Measurements from ENCODE around the gene MMP24.

DNA sequence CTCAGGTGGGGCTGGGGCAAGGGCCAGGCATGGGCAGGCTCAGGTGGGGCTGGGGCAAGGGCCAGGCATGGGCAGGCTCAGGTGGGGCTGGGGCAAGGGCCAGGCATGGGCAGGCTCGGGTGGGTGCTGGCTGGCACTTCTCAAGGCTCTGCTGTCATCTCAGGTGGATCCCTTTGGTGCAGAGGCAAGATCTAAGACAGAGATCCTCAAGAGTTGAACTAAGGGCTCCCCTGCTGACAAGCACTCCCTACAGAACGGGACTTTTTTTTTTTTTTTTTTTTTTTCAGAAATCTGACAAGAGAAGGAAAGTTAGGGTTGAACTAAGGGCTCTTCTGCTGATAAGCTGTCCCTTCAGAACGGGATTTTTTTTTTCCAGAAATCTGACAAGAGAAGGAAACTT, 26.5 kb downstream of the MMP24 start:
- TF ChIP-seq TAF1 (IDR thresholded peaks at IDR 0.05; ENCODE audit: borderline replicate concordance, insufficient read depth, low read length) (no peak), POLR2AphosphoS5 (IDR thresholded peaks at IDR 0.05; ENCODE audit: low read depth, low read length) (no peak), SIN3A (IDR thresholded peaks at IDR 0.05; ENCODE audit: borderline replicate concordance, insufficient read depth, low read length) (no peak)
- TF ChIP-seq, protein P1, sequence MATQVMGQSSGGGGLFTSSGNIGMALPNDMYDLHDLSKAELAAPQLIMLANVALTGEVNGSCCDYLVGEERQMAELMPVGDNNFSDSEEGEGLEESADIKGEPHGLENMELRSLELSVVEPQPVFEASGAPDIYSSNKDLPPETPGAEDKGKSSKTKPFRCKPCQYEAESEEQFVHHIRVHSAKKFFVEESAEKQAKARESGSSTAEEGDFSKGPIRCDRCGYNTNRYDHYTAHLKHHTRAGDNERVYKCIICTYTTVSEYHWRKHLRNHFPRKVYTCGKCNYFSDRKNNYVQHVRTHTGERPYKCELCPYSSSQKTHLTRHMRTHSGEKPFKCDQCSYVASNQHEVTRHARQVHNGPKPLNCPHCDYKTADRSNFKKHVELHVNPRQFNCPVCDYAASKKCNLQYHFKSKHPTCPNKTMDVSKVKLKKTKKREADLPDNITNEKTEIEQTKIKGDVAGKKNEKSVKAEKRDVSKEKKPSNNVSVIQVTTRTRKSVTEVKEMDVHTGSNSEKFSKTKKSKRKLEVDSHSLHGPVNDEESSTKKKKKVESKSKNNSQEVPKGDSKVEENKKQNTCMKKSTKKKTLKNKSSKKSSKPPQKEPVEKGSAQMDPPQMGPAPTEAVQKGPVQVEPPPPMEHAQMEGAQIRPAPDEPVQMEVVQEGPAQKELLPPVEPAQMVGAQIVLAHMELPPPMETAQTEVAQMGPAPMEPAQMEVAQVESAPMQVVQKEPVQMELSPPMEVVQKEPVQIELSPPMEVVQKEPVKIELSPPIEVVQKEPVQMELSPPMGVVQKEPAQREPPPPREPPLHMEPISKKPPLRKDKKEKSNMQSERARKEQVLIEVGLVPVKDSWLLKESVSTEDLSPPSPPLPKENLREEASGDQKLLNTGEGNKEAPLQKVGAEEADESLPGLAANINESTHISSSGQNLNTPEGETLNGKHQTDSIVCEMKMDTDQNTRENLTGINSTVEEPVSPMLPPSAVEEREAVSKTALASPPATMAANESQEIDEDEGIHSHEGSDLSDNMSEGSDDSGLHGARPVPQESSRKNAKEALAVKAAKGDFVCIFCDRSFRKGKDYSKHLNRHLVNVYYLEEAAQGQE (IDR thresholded peaks at IDR 0.05; ENCODE audit: insufficient read depth in 1 of 2, low read depth in 2 of 2, low read length in 2 of 2) = no peak
